A549 (cell line): ENCODE data around the gene HRH3. TPM values are rescaled to one million over a fixed set of nuclear protein-coding genes. Genes with fewer than 3 reads are reported as not detected.

Source experiments
- ATAC-seq, 2 experiments: fragments of 200-7000 bp in 1 of 2; fragments of >200 bp in 1 of 2; cut with Nextera tagmentation in 1 of 2; cut with Tn5 transposase in 1 of 2; 3 replicates each; pipeline versions ENCODE4 v1.8.0 to v1.9.1; 2018 to 2020; ENCODE audit warnings: mild to moderate bottlenecking in 1 of 2, moderate library complexity in 1 of 2
- CTCF ChIA-PET: fragments of 300-600 bp; sonication (Branson Sonifier 250); formaldehyde crosslinking; extraction: SDS; loops from one replicate; lab custom pipeline; 2021; ENCODE audit warnings: antibody characterized with exemption, inconsistent platforms; lab: Yijun Ruan, JAX
- POLR2A ChIA-PET: fragments of 350-600 bp; formaldehyde crosslinking; extraction: SDS; loops from one replicate; lab custom pipeline; 2021; ENCODE audit warnings: antibody characterized with exemption, inconsistent platforms; lab: Yijun Ruan, JAX
- DNase-seq, 2 experiments: peaks; one replicate each; pipeline versions ENCODE4 v3.0.0 to v3.0.0-alpha.2; 2011 to 2016; ENCODE audit warnings: low read depth in 1 of 2, low spot score in 1 of 2
- FAIRE-seq: peaks from 2 replicates; lab custom pipeline; 2011; peaks lifted over from hg19 to GRCh38; lab: Jason Lieb, UNC
- H3K27ac ChIP-seq, 2 experiments: fragments of >200 bp; sonication (Bioruptor Twin); formaldehyde crosslinking; 3 replicates each; pipeline ENCODE4 v1.5.1; 2016 to 2017
- H3K4me1 ChIP-seq: fragments of >200 bp; sonication (Bioruptor Twin); formaldehyde crosslinking; 3 replicates; pipeline ENCODE4 v1.6.1; 2016
- H3K4me2 ChIP-seq: fragments of >200 bp; sonication (Bioruptor Twin); formaldehyde crosslinking; 3 replicates; pipeline ENCODE4 v1.6.1; 2016
- H3K4me3 ChIP-seq: fragments of >200 bp; sonication (Bioruptor Twin); formaldehyde crosslinking; 3 replicates; pipeline ENCODE4 v1.5.1; 2016
- H3K9me3 ChIP-seq: fragments of >200 bp; sonication (Bioruptor Twin); formaldehyde crosslinking; 3 replicates; pipeline ENCODE4 v1.6.1; 2016
- EP300 ChIP-seq, 2 experiments: fragments of >200 bp; sonication (Bioruptor Twin); formaldehyde crosslinking; IDR thresholded peaks; 2 replicates in 1 of 2; 3 replicates in 1 of 2; pipeline ENCODE4 v1.6.1; 2016 to 2017
- FOSB ChIP-seq: fragments of 250-450 bp; sonication (Bioruptor Pico); IDR thresholded peaks from 2 replicates; pipeline ENCODE4 v1.5.0; 2020; ENCODE audit warnings: mild to moderate bottlenecking, moderate library complexity
- JUN ChIP-seq, 2 experiments: fragments of >200 bp; sonication (Bioruptor Twin); formaldehyde crosslinking; IDR thresholded peaks; 2 replicates in 1 of 2; 3 replicates in 1 of 2; pipeline ENCODE4 v1.6.1; 2016 to 2017
- KDM1A ChIP-seq: fragments of 200-600 bp; sonication (generic); IDR thresholded peaks from 2 replicates; pipeline ENCODE4 v1.6.1; 2016; ENCODE audit warnings: low read depth, mild to moderate bottlenecking
- MAZ ChIP-seq: fragments of 150-350 bp; IDR thresholded peaks from 2 replicates; pipeline ENCODE4 v1.6.1; 2014; ENCODE audit warnings: antibody characterized with exemption, low read depth, low read length, borderline replicate concordance
- PHF8 ChIP-seq: fragments of 200-600 bp; sonication (generic); IDR thresholded peaks from 2 replicates; pipeline ENCODE4 v1.6.1; 2016; ENCODE audit warnings: low read depth, mild to moderate bottlenecking, antibody characterized with exemption, moderate library complexity, borderline replicate concordance
- POLR2A ChIP-seq: IDR thresholded peaks from 2 replicates; pipeline ENCODE4 v1.6.1; 2012; ENCODE audit warnings: mild to moderate bottlenecking, low read length
- POLR2AphosphoS2 ChIP-seq: conservative IDR thresholded peaks from 2 replicates; pipeline ENCODE4 v1.6.1; 2012; ENCODE audit warnings: low read length, improper control_type of control experiment, inconsistent platforms
- RARB ChIP-seq: fragments of 250-450 bp; sonication (Bioruptor Pico); IDR thresholded peaks from 2 replicates; pipeline ENCODE4 v1.8.0; 2021; ENCODE audit warnings: mild to moderate bottlenecking, moderate library complexity
- RNF2 ChIP-seq: fragments of 200-600 bp; sonication (generic); IDR thresholded peaks from 2 replicates; pipeline ENCODE4 v1.6.1; 2016; ENCODE audit warnings: low read depth, mild to moderate bottlenecking, antibody characterized with exemption, moderate library complexity, borderline replicate concordance
- TP53 ChIP-seq: fragments of 250-450 bp; sonication (Bioruptor Pico); IDR thresholded peaks from 2 replicates; pipeline ENCODE4 v1.5.0; 2021; ENCODE audit warnings: mild to moderate bottlenecking, moderate library complexity
- ZFP36 ChIP-seq: fragments of 450-650 bp; IDR thresholded peaks from 2 replicates; pipeline ENCODE4 v1.6.1; 2014; ENCODE audit warnings: borderline replicate concordance; ENCODE audit not compliant: partially characterized antibody
- WGBS: methylation state at CpG from one replicate; pipeline ENCODE4 v1.1.6; 2017; ENCODE audit errors: missing lambda C conversion rate; 5-methylcytosine and 5-hydroxymethylcytosine counted together
- polyA plus RNA-seq, 4 experiments: library from polyadenylated mRNA; depleted of rRNA in 3 of 4; stranded (reverse); fragments of >200 nt; fragmentation: RNase III in 1 of 4; extraction: RNeasy Plus Mini Kit Qiagen cat#74134 plus additional on column Dnase treatment in 1 of 4; gene quantifications; 2 replicates in 3 of 4; 3 replicates in 1 of 4; pipeline ENCODE4 v1.2.3, GENCODE V29; 2011 to 2017
- TF ChIP-seq, protein P1 (sequence below): fragments of 250-450 bp; sonication (Bioruptor Pico); IDR thresholded peaks from 2 replicates; pipeline ENCODE4 v1.5.0; 2020; ENCODE audit warnings: low read depth, mild to moderate bottlenecking, moderate library complexity
- TF ChIP-seq, protein P2 (sequence below): fragments of >200 bp; sonication (Bioruptor Twin); formaldehyde crosslinking; IDR thresholded peaks from 2 replicates; pipeline ENCODE4 v1.6.1; 2016

HRH3 gene
- polyA plus RNA-seq, 2 of the 4 experiments (the other 2 are of a cell fraction), result not detected

DNA sequence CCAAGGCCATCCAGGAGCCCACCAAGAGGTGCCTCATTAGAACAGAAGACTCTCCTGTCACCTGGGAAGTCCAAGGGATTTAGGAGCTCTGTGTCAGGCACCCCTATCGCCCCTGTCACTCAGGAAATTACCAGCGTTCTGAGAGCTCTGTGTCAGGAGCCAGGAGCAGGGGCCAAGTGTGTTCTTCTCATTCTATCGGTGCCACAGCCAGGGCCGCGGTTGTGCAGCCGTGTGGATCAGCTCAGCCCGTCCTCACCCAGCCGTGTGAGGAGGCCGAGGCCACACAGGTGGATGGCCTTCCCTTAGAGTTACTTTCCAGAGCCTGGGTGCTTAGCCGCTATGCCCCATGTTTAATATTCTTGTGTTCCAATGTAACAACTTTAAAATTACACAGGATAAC, 27.4 kb downstream of the HRH3 start (continued):
- TF ChIP-seq RNF2 (no peak), EP300 (IDR thresholded peaks at IDR 0.05) (no peak)
- TF ChIP-seq, protein P1, sequence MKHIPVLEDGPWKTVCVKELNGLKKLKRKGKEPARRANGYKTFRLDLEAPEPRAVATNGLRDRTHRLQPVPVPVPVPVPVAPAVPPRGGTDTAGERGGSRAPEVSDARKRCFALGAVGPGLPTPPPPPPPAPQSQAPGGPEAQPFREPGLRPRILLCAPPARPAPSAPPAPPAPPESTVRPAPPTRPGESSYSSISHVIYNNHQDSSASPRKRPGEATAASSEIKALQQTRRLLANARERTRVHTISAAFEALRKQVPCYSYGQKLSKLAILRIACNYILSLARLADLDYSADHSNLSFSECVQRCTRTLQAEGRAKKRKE (CRISPR knock-in tag), result no peak
- TF ChIP-seq, all 56 proteins: peak for 0

DNA sequence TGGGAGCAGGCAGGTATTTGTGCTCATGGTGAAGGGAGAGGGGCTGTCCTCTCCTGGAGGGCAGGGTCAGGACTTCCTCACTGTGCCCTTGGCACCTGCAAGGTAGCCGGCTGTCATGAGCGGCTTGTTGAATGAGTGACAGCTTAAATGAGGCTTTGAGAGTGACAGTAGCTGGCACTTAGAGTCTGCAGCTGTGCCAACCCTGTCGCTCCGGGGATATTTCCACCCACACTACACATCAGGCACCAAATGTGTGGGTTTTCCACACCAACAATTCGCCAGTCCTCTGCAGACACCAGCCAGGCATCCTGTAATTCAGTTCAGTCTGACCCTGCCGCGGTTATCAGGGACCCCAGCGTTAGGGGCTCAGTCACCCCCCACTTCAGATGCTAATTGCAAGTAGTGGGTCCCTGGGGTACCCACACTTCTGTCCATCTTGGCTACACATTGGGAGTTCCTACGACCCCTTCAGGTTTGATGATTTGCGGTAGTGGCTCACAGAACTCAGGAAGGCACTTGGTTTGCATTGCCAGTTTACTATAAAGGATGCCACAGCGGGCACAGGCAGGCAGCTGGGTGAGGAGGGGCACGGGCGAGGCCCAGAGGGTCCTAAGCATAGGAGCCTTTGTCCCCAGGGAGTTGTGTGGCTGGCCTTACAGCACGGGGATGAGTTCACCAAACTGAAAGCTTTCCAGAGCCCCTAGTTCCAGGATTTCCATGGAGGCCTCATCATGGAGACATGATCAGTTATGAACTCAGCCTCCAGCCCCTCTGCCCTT, 28.1 kb downstream of the HRH3 start:
- no peak overlapping the region for H3K4me3 ChIP-seq
- H3K4me2 ChIP-seq, result no peak overlapping the region
- ATAC-seq (no peak), DNase-seq (no peak)
- ChIA-PET POLR2A (no interaction called here), CTCF (no interaction called here)
- 88% methylated on average over 13 of the region's 14 CpGs for WGBS
- TF ChIP-seq KDM1A (no peak), POLR2AphosphoS2 (no peak), MAZ (no peak), POLR2A (no peak), PHF8 (no peak), TP53 (no peak), FOSB (CRISPR knock-in tag) (no peak)
- TF ChIP-seq, all 56 proteins: peak for 0
- no peaks in the 10 kb centered on the region for H3K9me3 ChIP-seq
- H3K4me1 ChIP-seq, result peaks cover 6% of the 10 kb centered on the region; the same call in 1 of the 3 replicates
- no peak overlapping the region for H3K27ac ChIP-seq
- no peak for FAIRE-seq

DNA sequence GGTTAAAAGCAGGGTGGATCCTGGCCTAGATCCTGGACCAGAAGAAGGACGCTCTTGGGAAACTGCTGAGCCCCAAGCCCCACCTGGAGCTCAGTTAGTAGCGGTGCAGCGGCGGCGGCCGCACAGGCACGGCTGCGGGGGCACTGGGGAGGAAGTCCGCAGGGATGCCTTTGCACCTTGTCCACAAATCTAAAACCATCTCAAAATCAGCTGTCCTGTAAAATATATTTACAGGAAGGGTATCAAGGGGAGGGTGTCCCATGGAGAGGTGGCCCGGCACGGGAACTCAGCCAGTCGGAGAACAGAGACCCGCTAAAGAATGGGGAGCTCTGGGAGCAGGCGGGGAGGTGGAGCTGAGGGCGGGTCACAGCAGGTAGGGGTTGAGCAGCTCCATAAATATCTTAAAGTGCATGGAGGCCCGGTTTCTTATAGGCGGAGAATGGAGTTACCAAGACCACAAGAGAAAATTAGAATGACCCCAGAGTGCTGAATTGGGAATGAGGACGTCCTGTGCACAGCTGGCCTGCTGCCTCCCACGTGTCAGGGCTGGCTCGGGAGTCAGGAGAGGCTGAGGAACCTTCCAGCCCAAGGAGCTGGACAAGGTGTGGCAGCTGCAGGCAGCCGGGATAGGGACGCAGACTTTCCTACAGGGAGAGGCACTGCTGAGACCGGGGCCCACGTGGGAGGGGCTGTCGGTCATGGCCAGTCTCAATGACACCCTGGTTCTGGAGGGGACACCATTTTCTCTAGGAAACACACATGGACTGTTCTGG, 29.3 kb downstream of the HRH3 start:
- H3K4me1 ChIP-seq, result peaks cover 7% of the 10 kb centered on the region; the same call in 1 of the 3 replicates
- H3K4me3 ChIP-seq, result no peak overlapping the region
- CTCF ChIA-PET, result no interaction called here
- 90% methylated on average over 25 of the region's 25 CpGs for WGBS
- no peaks in the 10 kb centered on the region for H3K9me3 ChIP-seq
- TF ChIP-seq, protein P2, sequence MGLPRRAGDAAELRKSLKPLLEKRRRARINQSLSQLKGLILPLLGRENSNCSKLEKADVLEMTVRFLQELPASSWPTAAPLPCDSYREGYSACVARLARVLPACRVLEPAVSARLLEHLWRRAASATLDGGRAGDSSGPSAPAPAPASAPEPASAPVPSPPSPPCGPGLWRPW, result no peak
- TF ChIP-seq EP300 (IDR thresholded peaks at IDR 0.05) (no peak), JUN (IDR thresholded peaks at IDR 0.05) (no peak), ZFP36 (no peak), KDM1A (no peak)
- no peak overlapping the region for H3K4me2 ChIP-seq
- ATAC-seq, result no peak
- POLR2A ChIA-PET, result interaction anchor here (0.5 kb wide), 1 partner anchor 1537 kb away, joined by 3 read pairs; no protein-coding TSS in a partner anchor
- no peak overlapping the region for H3K27ac ChIP-seq
- DNase-seq, result no peak
- no peak for FAIRE-seq

DNA sequence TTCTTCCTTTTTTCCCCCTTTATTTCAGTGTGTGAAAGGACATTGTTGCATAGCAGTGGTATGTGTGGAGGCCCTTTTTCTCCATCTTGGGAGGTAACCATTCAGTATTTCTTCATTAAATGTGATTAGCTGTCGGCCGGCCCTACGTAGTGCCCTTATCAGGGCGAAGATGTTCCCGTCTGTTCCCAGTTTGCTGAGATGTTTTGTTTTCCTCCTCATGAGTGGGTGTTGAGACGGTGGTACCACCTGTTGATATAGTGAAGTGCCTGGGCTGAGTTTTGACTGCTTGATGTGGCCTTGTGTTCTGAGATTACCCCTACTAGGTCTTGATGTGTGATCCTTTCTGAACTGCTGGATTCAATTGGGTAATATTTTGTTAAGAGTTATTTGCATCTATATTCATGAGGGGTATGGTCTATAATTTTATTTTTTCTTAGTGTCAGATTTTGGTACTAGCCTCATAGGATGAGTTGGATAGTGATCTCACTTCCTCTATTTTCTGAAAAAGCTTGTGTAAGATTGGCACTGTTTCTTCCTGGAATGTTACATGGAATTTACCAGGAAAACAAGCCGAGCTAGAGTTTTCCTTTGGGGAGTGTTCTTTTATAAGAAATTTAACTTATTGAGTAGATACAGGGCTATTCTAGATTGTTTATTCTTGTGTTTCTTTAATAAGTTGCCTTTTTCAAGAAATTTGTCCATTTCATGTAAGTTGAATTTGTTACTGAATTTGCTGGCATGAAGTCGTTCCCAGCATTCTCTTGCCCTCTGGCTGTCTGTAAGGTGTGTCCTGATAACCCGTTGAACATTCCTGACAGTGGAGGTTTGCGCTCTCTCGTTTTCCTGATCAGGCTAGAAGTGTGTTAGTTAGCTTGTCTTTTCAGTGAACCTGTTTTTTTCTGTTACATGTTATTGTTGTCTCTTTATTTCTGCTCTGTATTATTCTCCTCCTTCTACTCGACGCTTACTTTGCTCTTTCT, 32.9 kb downstream of the HRH3 start:
- Histone ChIP-seq H3K4me1 (peaks cover 15% of the 10 kb centered on the region; the same call in 2 of the 3 replicates), H3K27ac (no peak overlapping the region), H3K4me2 (no peak overlapping the region), H3K4me3 (no peak overlapping the region), H3K9me3 (no peaks in the 10 kb centered on the region)
- ChIA-PET POLR2A (interaction anchor here (0.6 kb wide), 1 partner anchor 607 kb away, joined by 9 read pairs; no protein-coding TSS in a partner anchor), CTCF (interaction anchor here (1.0 to 1.1 kb wide), 2 partner anchors 11 to 15 kb away, joined by 3 to 4 read pairs; no protein-coding TSS in a partner anchor)
- no peak for TF ChIP-seq RARB (CRISPR knock-in tag)
- WGBS, result 82% methylated on average over 13 of the region's 13 CpGs
- FAIRE-seq, result no peak
- no peak for ATAC-seq
- no peak for DNase-seq
